Measurements from ENCODE around the gene FNIP1. TPM values are rescaled to one million over a fixed set of nuclear protein-coding genes. Genes with fewer than 3 reads are reported as not detected.
"Not testable (repeated sequence)": the region's sequence is repeated elsewhere in the genome, so short reads cannot be mapped to it uniquely, and the experiment has no call there.

Gene FNIP1
- total and polyA plus RNA-seq, 2 of the 8 experiments (the other 6 are each of a cell fraction or from before 2014, with no cell fraction given), result 3.5 to 17.3 TPM

DNA sequence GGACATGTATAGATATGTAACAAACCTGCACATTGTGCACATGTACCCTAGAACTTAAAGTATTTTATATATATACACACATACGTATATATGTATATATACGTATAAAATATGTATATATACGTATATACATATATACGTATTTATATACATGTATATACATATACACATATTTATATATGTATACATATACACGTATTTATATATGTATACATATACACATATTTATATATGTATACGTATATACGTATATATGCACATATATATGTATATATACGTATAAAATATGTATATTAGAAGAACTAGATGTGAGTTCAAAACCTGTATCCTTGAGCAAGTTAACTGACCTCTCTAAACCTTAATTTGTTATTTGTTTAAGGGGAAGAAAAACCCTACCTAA, 61.4 kb downstream of the FNIP1 start (continued):
- TF ChIP-seq NANOG (IDR thresholded peaks at IDR 0.05; ENCODE audit: insufficient read depth, low read depth, low read length, poor library complexity, severe bottlenecking) (no peak), ASH2L (IDR thresholded peaks at IDR 0.05; ENCODE audit: low read length) (no peak), YY1 (IDR thresholded peaks at IDR 0.05; ENCODE audit: low read depth, low read length) (no peak), POU5F1 (IDR thresholded peaks at IDR 0.05; ENCODE audit: low read depth, low read length) (no peak), CHD1 (IDR thresholded peaks at IDR 0.05; ENCODE audit: low read depth, low read length) (no peak), ZNF274 (IDR thresholded peaks at IDR 0.05; ENCODE audit: borderline replicate concordance, extremely low read depth, low read length) (no peak), PHF8 (conservative IDR thresholded peaks at IDR 0.05; ENCODE audit: low read depth, low read length) (no peak), EP300 (IDR thresholded peaks at IDR 0.05; ENCODE audit: borderline replicate concordance in 1 of 2, low read depth in 2 of 2, low read length in 2 of 2) (no peak)

DNA sequence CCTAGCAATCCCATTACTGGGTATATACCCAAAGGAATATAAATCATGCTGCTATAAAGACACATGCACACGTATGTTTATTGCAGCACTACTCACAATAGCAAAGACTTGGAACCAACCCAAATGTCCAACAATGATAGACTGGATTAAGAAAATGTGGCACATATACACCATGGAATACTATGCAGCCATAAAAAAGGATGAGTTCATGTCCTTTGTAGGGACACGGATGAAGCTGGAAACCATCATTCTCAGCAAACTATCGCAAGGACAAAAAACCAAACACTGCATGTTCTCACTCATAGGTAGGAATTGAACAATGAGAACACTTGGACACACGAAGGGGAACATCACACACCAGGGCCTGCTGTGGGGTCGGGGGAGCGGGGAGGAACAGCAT, 61.9 kb downstream of the FNIP1 start:
- 92% methylated on average over 5 of the region's 6 CpGs; no CpG with 5 or more reads in 1 of the 2 experiments for WGBS, 2 experiments (ENCODE audit: extremely low coverage in 1 of 2, insufficient coverage in 1 of 2, insufficient read length in 1 of 2, insufficient replicate concordance in 2 of 2, low coverage in 1 of 2, low lambda C conversion rate in 2 of 2, missing lambda C conversion rate in 1 of 2)
- CTCF ChIA-PET (ENCODE audit: partially characterized antibody); H3K36me3 ChIP-seq (ENCODE audit: control insufficient read depth in 2 of 4, insufficient read depth in 4 of 4, low read length in 3 of 4); H2BK5ac ChIP-seq (ENCODE audit: low read depth, low read length); H2BK120ac ChIP-seq (replicated peaks; ENCODE audit: low read depth, low read length); H3K79me1 ChIP-seq (ENCODE audit: low read depth, low read length); H3K27ac ChIP-seq (ENCODE audit: low read depth, low read length); H3K27me3 ChIP-seq (replicated peaks in 1 of 4; ENCODE audit: control insufficient read depth in 3 of 4, extremely low read depth in 1 of 4, insufficient read depth in 3 of 4, low read length in 3 of 4); H4K8ac ChIP-seq (ENCODE audit: extremely low read depth, insufficient read depth, low read length); H2BK12ac ChIP-seq (ENCODE audit: low read depth, low read length); H3K23me2 ChIP-seq (ENCODE audit: low read depth, low read length); H3K4ac ChIP-seq (replicated peaks; ENCODE audit: insufficient read length, low read depth, low read length); H4K20me1 ChIP-seq (replicated peaks in 1 of 2; ENCODE audit: control insufficient read depth in 1 of 2, insufficient read depth in 2 of 2, low read length in 2 of 2); H3K18ac ChIP-seq (ENCODE audit: extremely low read depth, low read length); H3K4me2 ChIP-seq (ENCODE audit: insufficient read depth in 1 of 2, low read depth in 2 of 2, low read length in 2 of 2); H2AFZ ChIP-seq (ENCODE audit: low read length); H3K4me1 ChIP-seq (replicated peaks in 1 of 4; ENCODE audit: control insufficient read depth in 3 of 4, insufficient read depth in 4 of 4, low read length in 3 of 4); H2BK15ac ChIP-seq (ENCODE audit: low read length); H3K14ac ChIP-seq (ENCODE audit: insufficient read length); POLR2A ChIA-PET (ENCODE audit: partially characterized antibody); H3K79me2 ChIP-seq (ENCODE audit: control insufficient read depth in 1 of 2, insufficient read depth in 2 of 2, low read length in 2 of 2); H2AK5ac ChIP-seq (ENCODE audit: low read depth, low read length); H3K23ac ChIP-seq (ENCODE audit: insufficient read length); H4K5ac ChIP-seq (ENCODE audit: insufficient read length, low read depth, low read length); H3K9me3 ChIP-seq (ENCODE audit: insufficient read depth in 2 of 2, low read depth in 1 of 2, low read length in 1 of 2); H3K4me3 ChIP-seq (ENCODE audit: extremely low read depth in 1 of 4, insufficient read depth in 2 of 4, low read depth in 3 of 4, low read length in 4 of 4); H3K56ac ChIP-seq (replicated peaks; ENCODE audit: insufficient read length, low read depth, low read length); H2BK20ac ChIP-seq (ENCODE audit: low read length); FAIRE-seq; H3K9ac ChIP-seq (replicated peaks in 1 of 4; ENCODE audit: extremely low read depth in 1 of 4, low read depth in 3 of 4, low read length in 3 of 4); H4K91ac ChIP-seq (replicated peaks; ENCODE audit: insufficient read length, low read length); DNase-seq (ENCODE audit: low read depth in 1 of 2, low spot score in 2 of 2): not testable (repeated sequence)
